Panc1 (cell line): ENCODE results near the gene ADPGK. TPM values are rescaled to one million over a fixed set of nuclear protein-coding genes. Genes with fewer than 3 reads are reported as not detected.
"Not testable (repeated sequence)": the region's sequence is repeated elsewhere in the genome, so short reads cannot be mapped to it uniquely, and the experiment has no call there.

Experiments
- ATAC-seq: fragments of 200-7000 bp; cut with Tn5 transposase; 2 replicates; pipeline ENCODE4 v1.9.1; 2020; ENCODE audit warnings: mild to moderate bottlenecking, moderate library complexity
- BruUV-seq: library from RNA; stranded (reverse); fragments of 400-500 nt; replicated peaks from 2 replicates; lab custom pipeline; 2021; lab: Mats Ljungman, UMichigan
- CTCF ChIA-PET: fragments of 300-600 bp; sonication (Branson Sonifier 250); formaldehyde crosslinking; loops from one replicate; lab custom pipeline; 2022; ENCODE audit warnings: antibody characterized with exemption; lab: Charles Lee
- POLR2A ChIA-PET: fragments of 300-600 bp; sonication (Branson Sonifier 250); formaldehyde crosslinking; loops from one replicate; lab custom pipeline; 2022; ENCODE audit warnings: antibody characterized with exemption; lab: Charles Lee
- DNase-seq: peaks from one replicate; pipeline ENCODE4 v3.0.0-alpha.2; 2010; ENCODE audit warnings: low read depth, low spot score
- H3K27ac ChIP-seq: 2 replicates; pipeline ENCODE4 v1.5.1; 2011; ENCODE audit warnings: mild to moderate bottlenecking, low read length, inconsistent platforms
- H3K27me3 ChIP-seq: fragments of 200-500 bp; sonication (Bioruptor generic); 2 replicates; pipeline ENCODE4 v1.6.0; 2014; ENCODE audit warnings: low read length, inconsistent platforms; ENCODE audit not compliant: control insufficient read depth, insufficient read depth
- H3K36me3 ChIP-seq: fragments of 200-500 bp; sonication (Bioruptor generic); 2 replicates; pipeline ENCODE4 v1.5.1; 2014; ENCODE audit warnings: inconsistent platforms, mild to moderate bottlenecking, low read length, moderate library complexity; ENCODE audit not compliant: control insufficient read depth, insufficient read depth
- H3K4me1 ChIP-seq: 2 replicates; pipeline ENCODE4 v1.5.1; 2011; ENCODE audit warnings: inconsistent platforms, mild to moderate bottlenecking, low read length, moderate library complexity; ENCODE audit not compliant: control insufficient read depth, insufficient read depth
- H3K4me3 ChIP-seq, 2 experiments: 2 replicates each; pipeline ENCODE4 v1.5.1; 2011 to 2012; ENCODE audit warnings: low read depth in 2 of 2, low read length in 2 of 2, mild to moderate bottlenecking in 2 of 2, inconsistent platforms in 1 of 2, moderate library complexity in 1 of 2
- H3K9me3 ChIP-seq: fragments of 200-500 bp; sonication (Bioruptor generic); 2 replicates; pipeline ENCODE4 v1.5.1; 2014; ENCODE audit warnings: low read depth, mild to moderate bottlenecking, inconsistent platforms, low read length, moderate library complexity; ENCODE audit not compliant: control insufficient read depth, insufficient read depth
- CTCF ChIP-seq: fragments of 450-650 bp; IDR thresholded peaks from 2 replicates; pipeline ENCODE4 v1.5.1; 2017; ENCODE audit warnings: mild to moderate bottlenecking
- POLR2AphosphoS5 ChIP-seq: IDR thresholded peaks from 2 replicates; pipeline ENCODE4 v1.6.1; 2012; ENCODE audit warnings: mild to moderate bottlenecking, low read depth, low read length, moderate library complexity
- REST ChIP-seq, 2 experiments: IDR thresholded peaks; 2 replicates each; pipeline ENCODE4 v1.6.1; 2011 to 2012; ENCODE audit warnings: low read depth in 2 of 2, control low read depth in 1 of 2, low read length in 1 of 2, mild to moderate bottlenecking in 1 of 2, moderate library complexity in 1 of 2; ENCODE audit not compliant: insufficient read depth in 1 of 2
- SIN3A ChIP-seq: IDR thresholded peaks from 2 replicates; pipeline ENCODE4 v1.6.1; 2012; ENCODE audit warnings: low read depth, mild to moderate bottlenecking, low read length, moderate library complexity, borderline replicate concordance; ENCODE audit not compliant: insufficient read depth
- TCF7L2 ChIP-seq: IDR thresholded peaks from 2 replicates; pipeline ENCODE4 v1.6.1; 2011; ENCODE audit warnings: mild to moderate bottlenecking, low read depth, low read length, inconsistent platforms
- in situ Hi-C: cut with HindIII; loops from 2 replicates; pipeline ENCODE4 v1.10.0; 2016; ENCODE audit warnings: low sequenced_read_pairs, low pct_unique_long_range_greater_than_20kb
- intact Hi-C: fragments of 100-400 bp; cut with micrococcal nuclease; formaldehyde crosslinking; loops from one replicate; pipeline ENCODE4 v1.10.0; 2022; ENCODE audit not compliant: unreplicated experiment
- total RNA-seq: library from RNA; stranded (reverse); gene quantifications from one replicate; pipeline ENCODE4 v1.2.1, GENCODE V29; 2021; ENCODE audit not compliant: unreplicated experiment

ADPGK gene
- total RNA-seq, 1 experiment from 2014 or later, result 63.1 TPM

GRCh38 chr15:72813345-72814004 is 29.9 kb upstream of the ADPGK start:
- intact Hi-C loops (no loop called here), in situ Hi-C loops (no loop called here)
- no peak for ATAC-seq
- H3K4me1 ChIP-seq, result no peaks in the 10 kb centered on the region
- no peaks in the 10 kb centered on the region for H3K9me3 ChIP-seq
- TF ChIP-seq CTCF (no peak), POLR2AphosphoS5 (no peak), TCF7L2 (no peak), SIN3A (no peak), REST (IDR thresholded peaks at IDR 0.05; ENCODE audit: insufficient read depth in 1 of 2, low read depth in 2 of 2, low read length in 1 of 2) (no peak)
- BruUV-seq, result no TSS peak
- H3K27me3 ChIP-seq, result peaks cover 21% of the 10 kb centered on the region
- H3K36me3 ChIP-seq, result no peaks in the 10 kb centered on the region
- CTCF ChIA-PET, result interaction anchor here (0.6 kb wide), 1 partner anchor 1235 kb away, joined by 3 read pairs; no protein-coding TSS in a partner anchor
- DNase-seq, result no peak
- POLR2A ChIA-PET, result no interaction called here
- no peak overlapping the region for H3K4me3 ChIP-seq
- no peak overlapping the region for H3K27ac ChIP-seq

GRCh38 chr15:72809329-72809728 is 25.8 kb upstream of the ADPGK start:
- Histone ChIP-seq H3K4me3 (no peak overlapping the region), H3K9me3 (no peaks in the 10 kb centered on the region), H3K27ac (no peak overlapping the region), H3K36me3 (no peaks in the 10 kb centered on the region), H3K27me3 (peaks cover 2% of the 10 kb centered on the region), H3K4me1 (no peaks in the 10 kb centered on the region)
- ChIA-PET POLR2A (no interaction called here), CTCF (no interaction called here)
- DNase-seq, result no peak
- no TSS peak for BruUV-seq
- no peak for TF ChIP-seq POLR2AphosphoS5
- no peak for TF ChIP-seq REST (IDR thresholded peaks at IDR 0.05; ENCODE audit: insufficient read depth in 1 of 2, low read depth in 2 of 2, low read length in 1 of 2)
- TF ChIP-seq SIN3A, result no peak
- no peak for TF ChIP-seq CTCF
- TF ChIP-seq TCF7L2, result no peak
- in situ Hi-C loops (no loop called here), intact Hi-C loops (no loop called here)
- ATAC-seq, result no peak

- intact Hi-C loops, CTCF ChIA-PET, in situ Hi-C loops, H3K4me3 ChIP-seq, H3K9me3 ChIP-seq, BruUV-seq, H3K27ac ChIP-seq, POLR2A ChIA-PET, ATAC-seq, DNase-seq, H3K27me3 ChIP-seq, H3K4me1 ChIP-seq, H3K36me3 ChIP-seq: not testable (repeated sequence)
These were observed 23.8 kb upstream of the ADPGK start for GRCh38 chr15:72807346-72807745.
